GM23338 (cell line): Measurements from ENCODE around the gene RNASE7. TPM values are rescaled to one million over a fixed set of nuclear protein-coding genes. Genes with fewer than 3 reads are reported as not detected.

Experiments used
- ATAC-seq: fragments of 200-7000 bp; cut with Tn5 transposase; 3 replicates; pipeline ENCODE4 v1.9.1; 2020
- DNase-seq: peaks from one replicate; pipeline ENCODE4 v3.0.0-alpha.2; 2015; ENCODE audit warnings: low spot score
- H2AFZ ChIP-seq: fragments of 200-600 bp; sonication (generic); 2 replicates; pipeline ENCODE4 v1.8.0; 2016; ENCODE audit warnings: antibody characterized with exemption, mild to moderate bottlenecking, moderate library complexity
- H3F3A ChIP-seq: fragments of 200-600 bp; sonication (generic); replicated peaks from 2 replicates; pipeline ENCODE4 v1.8.0; 2017; ENCODE audit warnings: antibody characterized with exemption, mixed run types, low read depth
- H3K27ac ChIP-seq: fragments of 200-600 bp; sonication (generic); 2 replicates; pipeline ENCODE4 v1.6.1; 2016; ENCODE audit warnings: low read depth
- H3K27me3 ChIP-seq: fragments of 200-600 bp; sonication (generic); 2 replicates; pipeline ENCODE4 v1.8.0; 2016; ENCODE audit warnings: mild to moderate bottlenecking, mixed run types, moderate library complexity; ENCODE audit not compliant: insufficient read depth
- H3K36me3 ChIP-seq: fragments of 200-600 bp; sonication (generic); 2 replicates; pipeline ENCODE4 v1.8.0; 2016; ENCODE audit warnings: mild to moderate bottlenecking; ENCODE audit not compliant: insufficient read depth
- H3K4me1 ChIP-seq: fragments of 200-600 bp; sonication (generic); 2 replicates; pipeline ENCODE4 v1.8.0; 2016; ENCODE audit warnings: mild to moderate bottlenecking, moderate library complexity; ENCODE audit not compliant: insufficient read depth
- H3K4me2 ChIP-seq: fragments of 200-600 bp; sonication (generic); 2 replicates; pipeline ENCODE4 v1.7.1; 2017; ENCODE audit warnings: mixed run types
- H3K4me3 ChIP-seq: fragments of 200-600 bp; sonication (generic); 2 replicates; pipeline ENCODE4 v1.6.1; 2016; ENCODE audit warnings: mixed run types
- H3K79me2 ChIP-seq: fragments of 200-600 bp; sonication (generic); replicated peaks from 2 replicates; pipeline ENCODE4 v1.8.0; 2017; ENCODE audit warnings: mild to moderate bottlenecking; ENCODE audit not compliant: insufficient read depth
- H3K9me2 ChIP-seq: fragments of 200-600 bp; sonication (generic); 2 replicates; pipeline ENCODE4 v1.8.0; 2017; ENCODE audit not compliant: insufficient read depth
- H4K20me1 ChIP-seq: fragments of 200-600 bp; sonication (generic); replicated peaks from 2 replicates; pipeline ENCODE4 v1.8.0; 2017; ENCODE audit warnings: mild to moderate bottlenecking; ENCODE audit not compliant: insufficient read depth
- H3K27ac Mint-ChIP-seq: 2 replicates; pipeline ENCODE4 v1.8.0; 2020; ENCODE audit warnings: inconsistent platforms, mild to moderate bottlenecking, moderate library complexity, mixed read lengths
- H3K27me3 Mint-ChIP-seq: 3 replicates; pipeline ENCODE4 v1.8.0; 2022; ENCODE audit warnings: low read depth, mild to moderate bottlenecking, moderate library complexity, mixed read lengths, inconsistent platforms; ENCODE audit not compliant: insufficient read depth, poor library complexity
- H3K36me3 Mint-ChIP-seq: 3 replicates; pipeline ENCODE4 v1.8.0; 2021; ENCODE audit warnings: low read depth, mild to moderate bottlenecking, inconsistent platforms, moderate library complexity, mixed read lengths
- H3K4me1 Mint-ChIP-seq: 3 replicates; pipeline ENCODE4 v1.8.0; 2020; ENCODE audit warnings: mild to moderate bottlenecking, inconsistent platforms, mixed read lengths
- H3K4me3 Mint-ChIP-seq: 3 replicates; pipeline ENCODE4 v1.8.0; 2021; ENCODE audit warnings: moderate library complexity, mild to moderate bottlenecking, inconsistent platforms, mixed read lengths
- H3K9me3 Mint-ChIP-seq: 3 replicates; pipeline ENCODE4 v1.8.0; 2020; ENCODE audit warnings: moderate library complexity, mild to moderate bottlenecking, inconsistent platforms, mixed read lengths
- CREB1 ChIP-seq: fragments of 250-450 bp; sonication (Bioruptor Pico); IDR thresholded peaks from 2 replicates; pipeline ENCODE4 v1.5.0; 2020; ENCODE audit warnings: low read depth, mild to moderate bottlenecking, moderate library complexity
- CTCF ChIP-seq, 2 experiments: fragments of 200-600 bp in 1 of 2; sonication (generic) in 1 of 2; conservative IDR thresholded peaks; 2 replicates each; pipeline versions ENCODE4 v1.5.1 to v1.6.1; 2016 to 2017; ENCODE audit warnings: antibody characterized with exemption in 2 of 2, low read depth in 2 of 2, mild to moderate bottlenecking in 2 of 2, moderate library complexity in 1 of 2
- EZH2 ChIP-seq: fragments of 200-600 bp; sonication (generic); IDR thresholded peaks from one replicate; pipeline ENCODE4 v1.8.0; 2017; ENCODE audit warnings: antibody characterized with exemption, mild to moderate bottlenecking, low read depth; ENCODE audit not compliant: unreplicated experiment
- EZH2phosphoT487 ChIP-seq: fragments of 200-600 bp; sonication (generic); IDR thresholded peaks from one replicate; pipeline ENCODE4 v1.8.1; 2018; ENCODE audit warnings: antibody characterized with exemption; ENCODE audit not compliant: unreplicated experiment
- JUNB ChIP-seq: IDR thresholded peaks from one replicate; pipeline ENCODE4 v1.6.1; 2016; ENCODE audit warnings: antibody characterized with exemption; ENCODE audit not compliant: unreplicated experiment
- NANOG ChIP-seq: IDR thresholded peaks from 2 replicates; pipeline ENCODE4 v1.6.1; 2016; ENCODE audit warnings: antibody characterized with exemption, borderline replicate concordance
- POLR2AphosphoS5 ChIP-seq: IDR thresholded peaks from 2 replicates; pipeline ENCODE4 v1.6.1; 2016; ENCODE audit warnings: antibody characterized with exemption, low read depth
- STAT1 ChIP-seq: IDR thresholded peaks from one replicate; pipeline ENCODE4 v1.6.1; 2016; ENCODE audit warnings: antibody characterized with exemption; ENCODE audit not compliant: unreplicated experiment
- ZNF114 ChIP-seq: fragments of 250-450 bp; sonication (Bioruptor Pico); IDR thresholded peaks from 2 replicates; pipeline ENCODE4 v1.5.0; 2020; ENCODE audit warnings: mild to moderate bottlenecking, moderate library complexity
- ZNF331 ChIP-seq: fragments of 250-450 bp; sonication (Bioruptor Pico); IDR thresholded peaks from 2 replicates; pipeline ENCODE4 v1.5.0; 2020; ENCODE audit warnings: low read depth, mild to moderate bottlenecking, moderate library complexity
- ZNF462 ChIP-seq: fragments of 250-450 bp; sonication (Bioruptor Pico); IDR thresholded peaks from 2 replicates; pipeline ENCODE4 v1.5.0; 2020; ENCODE audit warnings: mild to moderate bottlenecking, moderate library complexity
- polyA plus RNA-seq: library from polyadenylated mRNA; unstranded; fragments of >200 nt; fragmentation: Nextera tagmentation; extraction: Ambion mirVana; gene quantifications from 2 replicates; pipeline ENCODE4 v1.2.1, GENCODE V29; 2016
- total RNA-seq: library from RNA; depleted of rRNA; stranded (reverse); fragments of >200 nt; shearing (Covaris generic); gene quantifications from 2 replicates; pipeline ENCODE4 v1.2.3, GENCODE V29; 2014
- TF ChIP-seq, protein P1 (sequence below): IDR thresholded peaks from one replicate; pipeline ENCODE4 v1.6.1; 2018; ENCODE audit warnings: antibody characterized with exemption; ENCODE audit not compliant: unreplicated experiment
- TF ChIP-seq, protein P2 (sequence below): IDR thresholded peaks from 2 replicates; pipeline ENCODE4 v1.6.1; 2016; ENCODE audit warnings: antibody characterized with exemption

The RNASE7 gene
- total and polyA plus RNA-seq, 2 experiments from 2014 or later, result not detected

DNA sequence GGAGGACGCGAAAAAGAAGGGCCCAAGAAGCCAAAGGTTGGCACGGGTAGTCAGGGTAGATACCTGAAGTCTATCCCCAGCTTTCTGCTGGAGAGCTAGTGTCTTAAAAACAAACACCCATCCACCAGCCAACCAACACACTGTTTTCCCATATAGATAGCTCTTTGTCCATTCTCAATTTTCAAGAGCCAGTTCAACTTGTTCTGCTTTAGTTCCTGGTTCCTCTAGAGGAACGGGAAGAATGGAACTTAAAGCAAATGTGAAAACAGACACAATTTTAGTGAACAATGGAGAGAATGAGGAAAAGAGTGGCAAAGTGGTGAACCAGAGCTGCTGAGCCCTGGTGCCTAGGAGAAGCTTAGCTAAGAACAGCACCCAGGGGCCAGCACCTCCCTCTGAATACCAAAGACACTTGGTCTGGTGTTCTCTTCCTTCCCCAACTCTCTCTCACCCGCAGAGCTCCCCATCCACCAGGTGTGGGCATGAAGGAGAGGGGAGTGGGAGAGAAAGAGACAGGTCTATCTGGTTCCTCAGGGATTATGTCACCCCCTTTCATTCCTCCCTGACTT, 21.1 kb upstream of the RNASE7 start:
- no peak overlapping the region for H3K4me3 Mint-ChIP-seq
- no peak for TF ChIP-seq CREB1 (CRISPR knock-in tag)
- no peak for TF ChIP-seq POLR2AphosphoS5
- no peak for TF ChIP-seq JUNB
- TF ChIP-seq CTCF (conservative IDR thresholded peaks at IDR 0.05; ENCODE audit: low read depth in 2 of 2), result no peak
- TF ChIP-seq, protein P1, sequence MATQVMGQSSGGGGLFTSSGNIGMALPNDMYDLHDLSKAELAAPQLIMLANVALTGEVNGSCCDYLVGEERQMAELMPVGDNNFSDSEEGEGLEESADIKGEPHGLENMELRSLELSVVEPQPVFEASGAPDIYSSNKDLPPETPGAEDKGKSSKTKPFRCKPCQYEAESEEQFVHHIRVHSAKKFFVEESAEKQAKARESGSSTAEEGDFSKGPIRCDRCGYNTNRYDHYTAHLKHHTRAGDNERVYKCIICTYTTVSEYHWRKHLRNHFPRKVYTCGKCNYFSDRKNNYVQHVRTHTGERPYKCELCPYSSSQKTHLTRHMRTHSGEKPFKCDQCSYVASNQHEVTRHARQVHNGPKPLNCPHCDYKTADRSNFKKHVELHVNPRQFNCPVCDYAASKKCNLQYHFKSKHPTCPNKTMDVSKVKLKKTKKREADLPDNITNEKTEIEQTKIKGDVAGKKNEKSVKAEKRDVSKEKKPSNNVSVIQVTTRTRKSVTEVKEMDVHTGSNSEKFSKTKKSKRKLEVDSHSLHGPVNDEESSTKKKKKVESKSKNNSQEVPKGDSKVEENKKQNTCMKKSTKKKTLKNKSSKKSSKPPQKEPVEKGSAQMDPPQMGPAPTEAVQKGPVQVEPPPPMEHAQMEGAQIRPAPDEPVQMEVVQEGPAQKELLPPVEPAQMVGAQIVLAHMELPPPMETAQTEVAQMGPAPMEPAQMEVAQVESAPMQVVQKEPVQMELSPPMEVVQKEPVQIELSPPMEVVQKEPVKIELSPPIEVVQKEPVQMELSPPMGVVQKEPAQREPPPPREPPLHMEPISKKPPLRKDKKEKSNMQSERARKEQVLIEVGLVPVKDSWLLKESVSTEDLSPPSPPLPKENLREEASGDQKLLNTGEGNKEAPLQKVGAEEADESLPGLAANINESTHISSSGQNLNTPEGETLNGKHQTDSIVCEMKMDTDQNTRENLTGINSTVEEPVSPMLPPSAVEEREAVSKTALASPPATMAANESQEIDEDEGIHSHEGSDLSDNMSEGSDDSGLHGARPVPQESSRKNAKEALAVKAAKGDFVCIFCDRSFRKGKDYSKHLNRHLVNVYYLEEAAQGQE, result no peak
- TF ChIP-seq ZNF462 (CRISPR knock-in tag), result no peak
- TF ChIP-seq ZNF331 (CRISPR knock-in tag), result no peak
- TF ChIP-seq EZH2phosphoT487, result no peak
- TF ChIP-seq, protein P2, sequence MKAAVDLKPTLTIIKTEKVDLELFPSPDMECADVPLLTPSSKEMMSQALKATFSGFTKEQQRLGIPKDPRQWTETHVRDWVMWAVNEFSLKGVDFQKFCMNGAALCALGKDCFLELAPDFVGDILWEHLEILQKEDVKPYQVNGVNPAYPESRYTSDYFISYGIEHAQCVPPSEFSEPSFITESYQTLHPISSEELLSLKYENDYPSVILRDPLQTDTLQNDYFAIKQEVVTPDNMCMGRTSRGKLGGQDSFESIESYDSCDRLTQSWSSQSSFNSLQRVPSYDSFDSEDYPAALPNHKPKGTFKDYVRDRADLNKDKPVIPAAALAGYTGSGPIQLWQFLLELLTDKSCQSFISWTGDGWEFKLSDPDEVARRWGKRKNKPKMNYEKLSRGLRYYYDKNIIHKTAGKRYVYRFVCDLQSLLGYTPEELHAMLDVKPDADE, result no peak
- TF ChIP-seq STAT1, result no peak
- no peak for TF ChIP-seq NANOG
- TF ChIP-seq ZNF114 (CRISPR knock-in tag), result no peak
- TF ChIP-seq EZH2, result no peak
- H3K36me3 ChIP-seq, result no peaks in the 10 kb centered on the region
- ATAC-seq (no peak), DNase-seq (no peak)
- H3K4me1 ChIP-seq, result peaks cover 18% of the 10 kb centered on the region
- no peak overlapping the region for H3K27ac Mint-ChIP-seq
- no peak overlapping the region for H2AFZ ChIP-seq
- H3K4me3 ChIP-seq, result no peak overlapping the region
- H3K9me3 Mint-ChIP-seq, result no peaks in the 10 kb centered on the region; the same call in 2 of the 3 replicates
- H3K36me3 Mint-ChIP-seq, result peaks cover 19% of the 10 kb centered on the region
- H3K27me3 Mint-ChIP-seq, result peaks cover 25% of the 10 kb centered on the region
- no peak overlapping the region for H3K4me2 ChIP-seq
- H3K27me3 ChIP-seq, result peaks cover 24% of the 10 kb centered on the region
- H3K4me1 Mint-ChIP-seq, result peaks cover 24% of the 10 kb centered on the region
- no peak overlapping the region for H3K27ac ChIP-seq
- H3K79me2 ChIP-seq, result no peaks in the 10 kb centered on the region; the same call in 1 of the 2 replicates
- no peaks in the 10 kb centered on the region for H4K20me1 ChIP-seq
- peaks cover 5% of the 10 kb centered on the region; the same call in 1 of the 2 replicates for H3F3A ChIP-seq
- H3K9me2 ChIP-seq, result no peaks in the 10 kb centered on the region
